ENCODE data around the gene CHI3L1.
"Not testable (repeated sequence)": the region's sequence is repeated elsewhere in the genome, so short reads cannot be mapped to it uniquely, and the experiment has no call there.

CHI3L1 gene

DNA sequence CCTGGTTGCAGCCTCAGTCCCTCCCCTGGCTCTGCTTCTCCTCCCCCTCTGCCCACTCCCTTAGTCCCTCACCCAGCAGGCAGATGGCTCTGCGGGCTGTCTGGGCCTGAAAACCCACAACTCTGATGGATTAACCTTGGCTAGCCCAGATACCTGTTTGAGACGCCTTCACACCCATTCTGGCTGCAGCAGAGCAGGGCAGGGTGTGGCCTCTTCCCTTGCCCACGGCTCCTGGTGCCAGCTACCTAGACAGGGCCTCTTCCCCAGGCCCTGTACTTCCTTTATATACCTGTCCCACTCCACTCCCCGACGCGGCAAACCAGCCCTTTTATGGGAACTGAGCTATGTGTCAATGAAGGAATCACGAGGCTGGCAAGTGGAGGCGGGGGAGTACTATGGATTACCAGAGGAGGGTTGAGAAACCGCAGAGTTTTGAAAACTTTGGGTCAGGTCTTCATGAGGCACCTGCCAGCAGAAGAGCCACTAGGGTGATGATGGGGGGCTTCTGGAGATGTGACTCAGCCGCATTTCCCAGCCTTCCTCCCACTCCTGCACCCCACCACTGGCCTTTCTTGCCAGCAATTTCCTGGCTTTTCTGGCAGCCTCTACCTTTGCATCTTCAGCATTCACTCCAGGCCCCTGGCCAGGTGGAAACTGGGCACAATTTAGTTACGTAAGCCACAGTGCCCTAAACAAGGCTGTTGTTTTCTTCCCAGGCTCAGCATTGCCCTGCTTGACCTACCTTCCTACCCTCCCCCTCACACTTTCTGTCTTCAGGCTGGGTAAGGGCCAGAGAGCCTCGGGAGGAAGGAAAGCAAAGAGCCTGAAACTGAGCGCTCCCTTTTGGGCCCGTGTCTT is at the start of gene CHI3L1:
CHI3L1 (minus strand) TSS at position 259 of the 858 bp plus-strand sequence; CDS start at position 178, 81 bp downstream.
- no peak for DNase-seq (ENCODE audit: low read depth, low spot score)

- DNase-seq (ENCODE audit: low read depth, low spot score), result not testable (repeated sequence)
These were observed 48.4 kb upstream of the CHI3L1 start for GRCh38 chr1:203234901-203235300.

DNA sequence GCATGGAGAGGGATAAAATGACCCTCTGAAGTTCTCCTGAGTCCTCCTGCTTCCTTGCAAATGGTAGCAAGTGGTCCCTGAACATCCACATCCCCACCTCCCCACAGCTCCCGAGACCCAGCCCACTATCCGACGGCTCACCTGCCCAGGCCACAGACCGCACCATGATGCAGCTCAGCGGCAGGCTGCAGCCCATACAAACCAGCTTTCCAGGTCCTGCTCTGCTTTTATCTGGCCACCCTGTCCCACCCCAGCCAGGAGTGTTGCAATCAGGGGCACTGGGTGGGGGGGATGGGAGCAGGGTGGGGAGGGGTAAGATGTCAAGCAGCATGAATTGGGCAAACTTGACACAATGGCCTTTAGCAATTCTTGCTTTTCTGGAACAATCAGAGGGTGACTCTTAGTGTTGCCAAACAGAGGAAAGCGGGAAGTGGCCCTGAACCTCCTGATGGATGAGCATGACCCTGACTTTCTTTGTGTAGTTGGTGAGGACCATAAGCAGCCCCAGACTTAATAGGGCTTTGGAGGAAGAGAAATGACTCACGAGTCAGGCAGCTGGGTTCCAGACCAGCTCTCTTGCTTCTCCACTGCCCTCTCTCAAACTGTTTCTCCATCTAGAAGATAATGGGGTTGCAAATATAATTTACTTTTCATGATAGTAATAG is 43.1 kb upstream of the CHI3L1 start, which contains the start of gene CHIT1:
CHIT1 (minus strand) TSS at position 203 of the 665 bp plus-strand sequence; CDS start at position 166, 37 bp downstream.
- DNase-seq (ENCODE audit: low read depth, low spot score), result no peak

- no peak for DNase-seq (ENCODE audit: low read depth, low spot score)
These were observed 42.2 kb upstream of the CHI3L1 start for GRCh38 chr1:203228670-203229069.

DNA sequence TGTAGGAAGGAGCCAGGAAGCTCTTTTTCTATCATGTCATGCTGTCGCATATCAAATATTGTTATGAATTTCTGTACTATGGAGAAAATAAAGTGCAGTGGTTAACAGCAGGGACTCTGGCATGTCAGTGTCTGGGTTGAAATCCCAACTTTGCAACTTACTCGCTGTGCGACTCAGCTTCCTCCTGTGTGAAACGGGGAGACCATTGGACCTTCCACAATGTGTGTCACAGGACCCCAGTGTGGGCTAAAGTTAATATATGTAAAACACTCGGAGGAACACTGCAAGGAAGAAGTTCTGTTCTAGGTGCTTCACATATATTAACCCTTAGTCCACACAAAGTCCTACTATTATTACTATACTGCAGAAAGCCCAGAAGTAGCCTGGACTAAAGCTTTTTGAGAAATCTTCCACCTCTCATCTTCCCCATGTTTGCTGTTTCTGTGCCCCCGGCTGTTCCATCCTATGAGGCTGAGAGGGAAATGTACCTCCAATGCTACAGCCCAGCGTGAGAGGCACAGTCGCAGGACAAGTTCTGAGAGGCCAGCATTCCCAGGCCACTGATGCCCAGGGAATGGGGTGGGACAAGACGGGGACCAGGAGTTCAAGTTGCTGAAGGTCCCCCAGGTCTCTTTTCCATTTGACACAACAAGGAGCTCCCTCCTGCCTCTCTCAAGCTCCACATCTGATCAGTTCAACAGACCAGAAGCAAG is 41.0 kb upstream of the CHI3L1 start:
- DNase-seq (ENCODE audit: low read depth, low spot score), result no peak

GRCh38 chr1:203225071-203225470 is 38.6 kb upstream of the CHI3L1 start:
- DNase-seq (ENCODE audit: low read depth, low spot score), result no peak

- no peak for DNase-seq (ENCODE audit: low read depth, low spot score)
These were observed 36.7 kb upstream of the CHI3L1 start for GRCh38 chr1:203223012-203223775.

GRCh38 chr1:203219934-203220333 is 33.4 kb upstream of the CHI3L1 start:
- DNase-seq (ENCODE audit: low read depth, low spot score), result peak; percentile 32

GRCh38 chr1:203219171-203219570 is 32.7 kb upstream of the CHI3L1 start:
- DNase-seq (ENCODE audit: low read depth, low spot score), result no peak

DNA sequence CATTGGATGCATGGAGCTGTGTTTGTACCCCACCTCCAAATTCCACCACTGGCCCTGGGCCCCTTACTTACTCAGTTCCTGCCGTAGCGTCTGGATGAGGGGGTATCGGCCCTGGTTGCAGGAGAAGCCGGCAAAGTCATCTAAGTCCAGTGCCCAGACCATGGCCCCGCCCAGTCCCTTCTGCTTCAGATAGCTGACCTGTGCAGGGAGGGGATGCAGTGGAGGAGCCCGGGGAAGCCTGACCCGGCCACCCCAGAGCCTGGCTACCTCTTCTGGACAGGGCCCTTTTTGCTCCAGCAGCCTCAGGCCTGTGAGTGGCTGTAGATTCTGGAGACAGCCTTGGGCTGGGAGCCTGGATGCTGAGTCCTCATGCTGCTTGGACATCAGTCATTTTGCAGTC is 31.2 kb upstream of the CHI3L1 start:
- DNase-seq (ENCODE audit: low read depth, low spot score), result no peak

DNA sequence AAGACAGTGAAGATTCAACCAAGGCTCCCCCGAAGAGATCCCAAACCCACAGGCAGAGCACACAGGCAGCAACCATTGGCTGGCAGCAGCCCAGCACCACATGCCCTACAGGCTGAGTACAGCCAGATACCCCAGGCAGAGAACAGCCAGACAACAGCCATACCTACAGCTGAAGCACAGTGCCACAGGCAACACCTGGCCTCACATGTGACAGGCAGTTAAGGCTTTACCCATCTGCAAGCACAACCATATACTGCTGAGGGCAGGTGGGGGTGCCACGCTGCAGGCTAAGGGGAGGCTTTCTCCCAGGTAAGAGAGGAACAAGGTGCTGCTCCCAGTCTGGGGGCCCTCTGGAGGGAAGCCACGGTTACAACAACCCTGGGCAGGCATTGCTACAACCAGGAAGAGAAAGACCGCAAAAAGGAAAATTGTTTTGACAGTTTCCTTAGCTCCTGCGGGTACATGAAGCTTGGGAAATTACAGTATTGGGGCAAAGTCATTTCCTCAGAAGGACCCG is 30.7 kb upstream of the CHI3L1 start:
- no peak for DNase-seq (ENCODE audit: low read depth, low spot score)

DNA sequence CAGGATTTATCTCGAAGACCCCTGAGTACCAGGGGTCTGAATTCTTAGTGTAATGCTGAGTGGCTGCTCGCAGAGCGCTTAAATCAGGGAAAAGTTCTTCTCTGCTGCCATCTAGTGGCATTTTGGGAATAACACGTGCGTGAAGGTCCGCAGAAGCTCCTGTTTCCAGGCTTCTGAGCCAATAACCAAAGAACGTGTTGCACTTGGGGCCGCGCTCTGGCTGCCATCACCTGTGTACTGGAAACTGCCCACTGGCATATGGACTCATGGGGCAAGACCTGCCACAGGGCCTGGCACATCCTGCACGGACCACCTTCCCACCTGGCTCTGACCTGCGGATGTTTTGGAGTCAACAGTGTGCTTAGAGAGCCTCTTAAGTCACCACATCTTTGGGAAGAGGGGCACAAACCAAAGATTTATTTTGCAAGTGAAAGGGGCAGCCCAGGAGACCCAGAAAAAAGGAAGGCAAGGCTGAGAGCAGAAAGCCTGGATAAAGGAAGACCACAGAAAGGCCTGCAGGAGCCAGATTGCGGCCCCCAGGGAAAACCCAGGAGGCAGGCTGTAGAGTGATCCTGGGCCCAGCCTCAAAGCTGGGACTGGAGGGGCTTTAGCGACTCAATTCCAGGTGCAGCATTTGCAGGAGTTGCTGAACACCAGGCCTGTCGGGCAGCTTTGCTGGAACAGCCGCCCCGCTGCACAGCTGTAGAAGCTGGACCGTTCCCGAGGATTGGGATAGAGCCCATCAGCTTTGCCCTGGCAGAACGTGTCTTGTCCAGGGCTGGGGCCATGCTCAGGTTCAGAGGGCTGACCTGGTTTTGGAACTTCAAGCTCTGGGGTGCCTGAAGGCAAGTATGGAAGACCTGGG is 30.0 kb upstream of the CHI3L1 start:
- peak; percentile 88 for DNase-seq (ENCODE audit: low read depth, low spot score)

DNA sequence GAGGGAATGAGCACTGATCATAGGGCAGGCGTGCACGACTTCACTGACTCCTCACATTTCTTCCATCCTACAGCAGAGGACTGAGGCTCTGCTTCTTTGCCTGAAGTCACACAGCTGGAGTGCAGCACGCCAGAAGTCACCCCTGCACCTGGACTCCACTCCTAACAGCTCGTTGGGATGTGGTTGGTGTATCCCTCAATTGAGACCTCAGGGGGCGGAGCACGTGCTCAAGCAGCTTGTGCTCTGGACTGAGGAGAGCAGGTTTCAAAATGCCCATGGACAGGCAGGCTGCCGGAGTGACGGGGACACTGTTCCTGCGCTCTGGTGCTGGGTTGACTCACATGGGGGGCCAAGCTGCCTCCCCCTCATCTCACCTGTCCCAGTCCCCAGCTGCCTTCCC is 29.1 kb upstream of the CHI3L1 start:
- no peak for DNase-seq (ENCODE audit: low read depth, low spot score)

GRCh38 chr1:203214871-203215270 is 28.4 kb upstream of the CHI3L1 start:
- no peak for DNase-seq (ENCODE audit: low read depth, low spot score)

DNA sequence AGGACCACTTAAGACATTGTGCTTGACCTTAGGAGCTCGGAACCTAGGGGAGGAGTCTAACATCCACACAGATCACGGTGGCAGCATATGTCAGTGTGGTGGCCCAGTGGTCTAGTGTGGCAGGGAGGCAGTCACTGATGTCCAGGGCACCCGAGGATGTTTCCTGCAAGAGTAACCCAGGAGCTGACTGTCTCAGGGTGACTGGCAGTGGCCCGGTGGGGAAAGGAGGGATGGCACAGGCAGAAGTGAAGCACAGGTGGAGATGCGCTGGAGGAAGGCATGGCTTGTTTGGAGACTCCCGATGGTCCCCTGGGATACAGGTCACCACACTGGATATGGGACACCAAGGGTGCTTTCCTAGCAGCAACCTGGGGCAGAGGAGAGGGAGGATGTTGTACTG is 26.6 kb upstream of the CHI3L1 start:
- DNase-seq (ENCODE audit: low read depth, low spot score), result no peak

DNA sequence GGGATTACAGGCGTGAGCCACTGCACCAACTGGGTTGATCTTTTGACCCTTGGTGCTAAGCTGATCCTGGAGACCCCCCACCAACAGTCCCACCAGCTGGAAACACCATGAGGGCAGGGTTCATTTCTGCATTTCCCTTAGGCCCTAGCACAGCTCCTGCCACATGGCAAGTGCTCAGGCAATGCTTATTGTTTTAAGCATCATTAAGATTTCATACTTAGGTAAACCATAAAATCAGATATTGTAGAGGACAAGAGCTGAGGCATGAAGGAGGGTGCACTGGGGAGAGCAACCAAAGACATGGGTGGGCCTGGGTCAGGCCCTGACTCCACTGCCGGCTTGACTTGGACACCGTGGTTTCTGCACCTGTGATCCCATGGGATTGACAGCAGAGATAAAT is 25.3 kb upstream of the CHI3L1 start:
- DNase-seq (ENCODE audit: low read depth, low spot score), result no peak

GRCh38 chr1:203210988-203211387 is 24.5 kb upstream of the CHI3L1 start:
- DNase-seq (ENCODE audit: low read depth, low spot score), result no peak

DNA sequence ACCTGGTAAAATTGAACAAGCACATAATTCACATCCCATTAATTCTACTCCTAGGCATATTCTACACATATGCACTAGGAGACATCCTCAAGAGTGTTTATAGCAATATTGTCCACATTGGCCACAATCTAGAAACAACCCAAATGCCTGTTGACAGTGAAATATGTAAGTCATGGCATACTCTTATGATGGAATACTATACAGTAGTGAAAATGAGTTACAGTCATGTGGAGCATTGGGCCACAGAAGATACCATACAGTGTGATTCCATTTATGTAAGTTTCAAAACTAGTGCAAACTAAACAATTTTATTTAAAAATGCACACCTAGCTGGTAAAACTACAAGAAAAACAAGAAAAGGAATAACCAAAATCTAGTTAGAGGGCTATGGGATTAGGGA is 23.8 kb upstream of the CHI3L1 start:
- no peak for DNase-seq (ENCODE audit: low read depth, low spot score)

DNA sequence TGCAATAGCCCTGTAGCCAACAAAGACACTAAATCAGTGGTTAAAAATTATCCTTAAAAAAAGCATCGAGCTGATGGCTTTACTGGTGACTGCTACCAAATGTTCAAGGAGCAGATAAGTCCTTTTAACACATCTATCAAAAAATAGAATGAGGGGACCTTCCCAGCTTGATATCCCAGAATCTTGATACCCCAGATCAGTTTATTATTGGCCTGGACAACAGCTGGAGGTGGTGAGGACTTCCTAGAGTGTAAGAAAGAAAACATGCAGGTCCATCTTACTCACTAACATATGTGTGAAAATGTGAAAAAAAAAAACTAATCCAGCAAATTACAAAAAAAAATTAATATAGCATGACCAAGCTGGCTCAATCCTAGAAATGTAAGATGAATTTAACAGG is 21.7 kb upstream of the CHI3L1 start:
- DNase-seq (ENCODE audit: low read depth, low spot score), result no peak

- DNase-seq (ENCODE audit: low read depth, low spot score), result no peak
These were observed 21.2 kb upstream of the CHI3L1 start for GRCh38 chr1:203207751-203208150.

All from ELF-1 (cell line).